HG03196 (cell line): ENCODE data around the gene OR2S2.
"Not testable (repeated sequence)": the region's sequence is repeated elsewhere in the genome, so short reads cannot be mapped to it uniquely, and the experiment has no call there.

Source experiments
- ATAC-seq: cut with Tn5 transposase; IDR thresholded peaks from one replicate; pipeline ENCODE4 v1.9.1; 2021; ENCODE audit not compliant: unreplicated experiment

The OR2S2 gene

DNA sequence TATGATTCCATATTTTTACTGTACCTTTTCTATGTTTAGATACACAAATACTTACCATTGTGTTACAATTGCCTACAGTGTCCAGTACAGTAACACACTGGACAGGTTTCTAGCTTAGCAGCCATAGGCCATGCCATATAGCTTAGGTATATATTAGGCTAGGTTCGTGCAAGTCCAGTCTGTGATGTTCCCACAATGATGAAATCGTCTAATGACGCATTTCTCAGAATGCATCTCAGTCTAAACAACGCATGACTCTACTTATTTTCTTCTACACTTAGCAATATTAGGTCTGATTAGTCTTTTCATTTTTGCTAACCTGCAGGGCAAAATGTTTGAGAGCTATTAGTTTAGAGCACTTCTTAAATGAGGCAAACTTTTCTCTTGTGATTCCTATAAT lies 22.7 kb downstream of the OR2S2 start:
- ATAC-seq: no peak

DNA sequence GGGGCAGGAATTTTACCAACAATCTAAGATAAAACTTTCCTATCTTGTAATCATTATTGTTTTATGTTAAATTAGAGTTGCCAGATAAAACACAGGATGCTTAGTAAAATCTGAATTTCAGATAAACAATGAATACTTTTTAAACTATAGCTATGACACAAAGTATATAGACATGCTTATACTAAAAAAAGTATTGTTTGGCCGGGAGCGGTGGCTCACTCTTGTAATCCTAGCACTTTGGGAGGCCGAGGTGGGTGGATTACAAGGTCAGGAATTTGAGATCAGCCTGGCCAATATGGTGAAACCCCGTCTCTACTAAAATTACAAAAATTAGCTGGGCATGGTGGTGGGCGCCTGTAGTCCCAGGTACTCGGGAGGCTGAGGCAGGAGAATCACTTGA lies 23.9 kb downstream of the OR2S2 start:
- ATAC-seq: not testable (repeated sequence)

DNA sequence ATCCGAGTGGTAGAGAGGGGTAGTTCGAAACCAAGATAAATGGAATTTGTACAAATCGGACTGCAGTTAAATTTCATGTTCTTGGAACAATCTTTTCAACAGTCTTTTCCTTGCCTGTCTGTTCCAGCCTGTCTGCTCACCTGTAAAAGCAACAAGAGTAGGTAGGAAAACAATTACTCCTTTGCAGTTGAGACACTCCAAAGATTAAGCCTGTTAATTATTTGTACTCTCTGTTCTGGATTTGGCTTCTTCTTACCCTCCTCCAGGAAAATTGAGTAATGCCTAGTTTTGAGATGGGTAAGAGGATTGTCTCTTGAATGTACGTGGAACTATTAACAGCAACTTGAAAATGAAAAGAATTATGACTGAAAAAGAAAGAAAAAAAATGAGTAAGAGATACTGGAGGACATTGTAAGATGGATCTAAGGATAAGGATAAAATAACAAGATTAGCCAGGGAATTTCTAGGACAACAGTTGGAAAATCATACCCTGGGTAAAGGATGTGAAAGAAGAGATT lies 24.3 kb downstream of the OR2S2 start:
- no peak for ATAC-seq

DNA sequence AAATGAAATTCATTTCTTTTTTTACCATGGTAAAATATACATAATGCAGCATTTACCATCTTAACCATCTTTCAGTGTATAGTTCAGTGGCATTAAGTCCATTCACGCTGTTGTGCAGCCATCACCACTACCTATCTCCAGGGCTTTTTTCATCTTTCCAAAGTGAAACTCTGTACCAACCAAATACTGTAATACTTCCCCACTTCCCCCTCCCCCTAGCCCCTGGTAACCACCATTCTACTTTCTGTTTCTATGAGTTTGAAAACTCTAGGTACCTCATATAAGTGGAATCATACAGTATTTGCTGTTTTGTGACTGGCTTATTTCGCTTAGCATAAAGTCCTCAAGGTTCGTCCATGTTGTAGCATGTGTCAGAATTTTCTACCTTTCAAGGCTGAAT lies 25.2 kb downstream of the OR2S2 start:
- ATAC-seq: no peak

DNA sequence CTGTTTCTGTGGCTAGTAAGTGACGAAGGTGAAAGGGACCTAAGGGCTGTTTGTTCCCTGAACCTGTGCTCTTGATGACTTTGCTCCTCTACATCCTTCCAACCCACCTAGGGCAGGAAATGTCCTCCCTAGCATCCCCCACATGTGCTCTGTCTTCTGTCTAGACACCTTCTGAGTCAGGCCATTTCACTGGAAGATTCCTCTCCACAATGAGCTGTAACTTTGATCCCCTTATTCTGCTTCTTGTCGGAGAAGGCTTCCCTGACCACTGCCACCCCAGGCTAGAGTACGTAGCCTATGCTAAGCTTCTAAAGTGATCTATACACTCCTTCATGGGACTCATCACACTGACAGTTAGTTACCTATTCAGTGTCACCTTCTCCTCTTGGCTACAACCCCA lies 27.0 kb downstream of the OR2S2 start:
- no peak for ATAC-seq

DNA sequence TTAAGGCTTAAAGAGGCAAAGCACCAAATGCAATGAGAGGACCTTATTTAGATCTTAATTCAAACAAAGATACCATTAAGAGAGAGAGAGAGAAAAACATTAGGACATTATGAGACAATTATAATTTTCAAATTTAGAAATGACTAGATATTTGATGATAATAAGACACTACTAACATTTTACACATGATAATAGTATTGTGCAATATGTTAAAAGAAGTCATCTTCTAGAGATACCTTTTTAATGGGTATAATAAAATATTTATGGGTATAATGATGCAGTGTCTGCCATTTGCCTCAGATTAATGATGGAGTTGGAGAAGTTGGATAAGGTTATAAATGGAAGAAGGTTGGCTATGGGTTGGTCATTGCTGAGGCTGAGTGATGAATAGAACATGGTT lies 27.4 kb downstream of the OR2S2 start:
- no peak for ATAC-seq

DNA sequence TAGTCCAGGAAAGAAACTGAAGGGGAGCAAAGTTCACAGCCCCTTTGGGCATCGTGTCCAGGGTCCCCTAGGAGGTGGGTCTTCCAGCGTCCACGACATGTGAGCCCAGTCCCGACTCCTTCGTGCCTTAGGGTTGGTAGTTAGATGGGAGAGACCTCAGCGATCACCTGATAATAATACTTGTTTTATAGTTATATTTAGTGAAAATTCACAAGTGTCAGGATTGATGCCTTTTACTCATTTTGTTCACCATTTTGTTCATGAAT lies 28.6 kb downstream of the OR2S2 start:
- ATAC-seq: no peak

DNA sequence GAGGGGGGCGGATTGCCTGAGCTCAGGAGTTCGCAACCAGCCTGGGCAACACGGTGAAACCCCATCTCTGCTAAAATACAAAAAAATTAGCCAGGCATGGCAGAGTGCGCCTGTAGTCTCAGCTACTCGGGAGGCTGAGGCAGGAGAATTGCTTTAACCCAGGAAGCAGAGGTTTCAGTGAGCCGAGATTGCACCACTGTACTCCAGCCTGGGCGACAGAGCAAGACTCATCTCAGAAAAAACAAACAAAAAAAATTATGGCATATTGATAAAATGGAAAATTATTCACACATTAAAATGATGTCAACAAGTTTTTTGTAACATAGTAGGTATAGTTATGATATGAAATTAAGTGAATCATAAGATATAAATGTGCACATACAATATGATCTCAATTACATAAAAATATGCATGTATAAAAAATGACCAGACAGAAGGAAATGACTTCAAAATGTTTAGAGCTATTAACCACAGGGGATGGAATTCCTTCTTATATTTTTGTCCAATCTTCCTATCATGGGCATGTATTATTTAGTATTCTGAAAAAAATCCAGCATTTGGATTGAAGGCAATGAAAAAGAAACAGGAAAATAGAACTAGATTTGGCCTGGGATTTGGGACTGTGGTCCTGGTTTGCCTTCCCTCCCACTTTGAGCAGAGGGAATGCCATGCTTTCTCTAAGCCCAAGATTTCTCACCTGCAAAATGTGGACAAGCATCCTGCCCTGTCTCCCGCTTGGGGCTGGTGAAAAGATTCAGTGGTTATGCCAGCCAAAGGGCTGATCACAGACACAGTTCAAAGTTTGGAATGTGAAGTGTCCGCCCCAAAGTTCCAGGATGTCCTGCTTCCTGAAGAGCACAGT lies 29.1 kb downstream of the OR2S2 start:
- ATAC-seq: no peak

DNA sequence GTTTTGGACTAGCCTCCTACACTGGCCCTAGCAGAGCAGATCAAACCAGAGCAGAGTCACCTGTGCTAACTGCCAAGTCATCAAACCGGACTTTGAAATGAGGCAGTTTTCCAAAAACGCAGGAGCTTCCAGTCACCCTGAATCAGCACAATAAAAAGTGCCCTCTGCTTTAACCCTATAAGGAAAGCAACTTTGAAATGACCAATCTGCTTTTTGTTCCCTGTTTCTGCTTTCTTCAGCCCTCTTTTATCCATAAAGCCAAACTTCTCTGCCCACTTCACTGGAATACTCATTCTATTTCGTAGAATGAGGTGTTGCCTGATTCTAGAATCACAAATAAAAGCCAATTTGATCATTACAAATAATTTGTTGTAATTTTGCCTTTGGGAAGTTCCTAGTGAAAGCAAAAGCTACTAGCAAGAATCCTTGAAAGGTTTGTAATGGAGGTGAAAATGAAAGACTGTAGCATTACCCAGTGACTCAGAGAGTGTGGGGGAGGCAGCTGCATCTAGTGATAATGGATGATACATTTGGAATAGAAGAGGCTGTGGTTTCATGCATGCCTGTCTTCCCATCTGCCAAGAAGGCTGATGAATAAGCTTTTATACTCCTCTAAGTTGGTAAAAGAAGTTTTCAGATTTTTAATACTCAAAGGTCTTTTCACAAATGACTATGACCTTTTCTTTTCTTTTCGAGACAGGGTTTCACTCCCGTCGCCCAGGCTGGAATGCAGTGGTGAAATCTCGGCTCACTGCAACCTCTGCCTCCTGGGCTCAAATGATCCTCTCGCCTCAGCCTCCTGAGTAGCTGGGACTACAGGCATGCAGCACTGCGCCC lies 33.8 kb downstream of the OR2S2 start:
- ATAC-seq: no peak

DNA sequence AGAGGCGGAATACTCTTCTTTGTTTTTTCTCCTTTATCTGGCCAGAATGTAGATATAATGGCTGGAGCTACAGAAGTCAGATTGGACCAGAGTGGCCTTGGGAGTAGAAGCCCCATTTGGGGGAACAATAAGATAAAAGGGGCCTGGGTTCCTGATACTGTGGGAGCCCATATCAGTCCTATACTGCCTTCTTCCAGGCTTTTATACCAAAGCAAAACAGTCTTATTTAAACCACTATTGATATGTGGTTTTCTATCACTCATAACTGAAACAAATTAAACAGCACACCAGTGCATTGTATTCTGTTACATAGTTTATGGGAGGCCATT lies 34.4 kb downstream of the OR2S2 start:
- ATAC-seq: no peak

DNA sequence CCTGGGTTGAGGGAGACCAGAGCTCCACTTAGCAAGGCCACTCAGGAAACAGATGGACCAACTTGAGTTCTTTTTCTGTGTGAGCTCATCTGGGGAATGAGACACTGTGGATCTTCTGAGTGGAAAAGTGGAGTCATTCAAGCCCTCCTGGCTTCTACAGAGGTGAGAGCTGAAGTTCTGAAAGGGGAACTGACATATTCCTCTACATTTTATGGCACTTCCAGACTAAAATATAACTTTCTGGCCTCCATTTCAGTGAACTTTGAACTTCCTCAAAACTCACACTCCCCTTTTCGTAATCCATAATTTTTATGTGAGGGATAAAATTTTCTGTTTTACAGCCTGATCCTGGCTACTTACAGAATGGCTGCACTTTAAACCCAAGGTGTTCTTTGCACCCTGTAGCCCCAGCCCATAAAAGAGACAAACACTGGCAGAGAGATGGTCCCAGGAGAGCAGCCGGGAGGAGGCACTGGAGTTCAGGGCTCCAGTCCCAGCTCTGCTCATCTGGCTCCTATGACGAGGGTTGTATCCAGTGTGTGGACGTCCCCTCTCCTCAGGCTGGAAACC lies 37.8 kb downstream of the OR2S2 start:
- no peak for ATAC-seq

DNA sequence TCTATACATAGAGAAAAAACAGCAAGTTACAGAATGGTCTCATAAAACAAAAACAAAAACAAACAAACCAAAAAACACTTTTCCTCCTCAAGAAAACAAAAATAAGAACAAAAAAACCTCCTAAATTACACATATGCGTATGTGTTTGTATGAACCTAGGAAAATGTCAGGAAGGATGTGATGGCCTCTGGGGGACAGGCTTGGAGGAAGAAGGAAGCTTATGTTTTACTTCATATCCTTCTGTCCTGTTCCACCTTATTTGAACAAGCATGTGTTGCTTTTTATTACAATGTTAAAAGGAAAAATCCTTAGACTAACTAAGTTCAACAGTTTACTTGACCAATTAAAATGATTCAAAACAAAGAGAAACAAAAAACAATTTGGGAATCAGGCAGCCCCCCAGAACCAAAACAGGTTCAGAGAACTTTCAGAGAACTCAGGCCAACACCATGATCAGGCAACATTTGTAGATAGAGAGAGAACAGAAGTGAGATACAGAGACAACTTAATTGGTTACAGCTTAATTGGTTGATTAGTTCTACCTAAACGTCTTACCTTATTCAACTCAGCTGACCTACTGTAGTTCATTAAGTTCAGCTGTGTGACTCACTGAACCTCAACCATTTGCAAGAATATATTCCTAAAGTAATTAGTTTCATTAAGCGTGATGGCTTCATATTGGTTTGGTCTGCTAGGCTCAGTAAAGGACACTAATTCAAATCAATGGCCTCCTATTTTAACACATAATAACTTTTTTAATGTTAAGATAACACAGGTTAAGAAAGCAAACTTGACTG lies 38.5 kb downstream of the OR2S2 start:
- no peak for ATAC-seq

DNA sequence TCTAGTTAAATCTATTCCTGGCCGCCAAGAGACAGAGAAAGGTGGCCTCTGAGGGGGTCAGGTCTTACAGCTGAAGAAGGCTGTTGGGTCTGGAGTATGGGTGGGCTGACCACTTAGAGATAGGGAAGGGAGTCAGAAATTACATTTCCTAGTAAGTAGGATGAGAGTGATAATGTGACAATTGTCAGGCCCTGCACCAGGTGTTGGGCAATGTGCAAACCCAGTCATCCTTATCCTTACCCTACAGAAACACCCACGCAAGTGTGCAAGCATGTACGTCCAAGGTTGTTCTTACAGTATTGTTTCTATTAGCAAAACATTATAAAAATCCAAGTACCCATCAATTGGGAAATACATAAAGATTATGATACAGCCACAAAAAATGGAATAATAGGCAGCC lies 39.2 kb downstream of the OR2S2 start:
- no peak for ATAC-seq

DNA sequence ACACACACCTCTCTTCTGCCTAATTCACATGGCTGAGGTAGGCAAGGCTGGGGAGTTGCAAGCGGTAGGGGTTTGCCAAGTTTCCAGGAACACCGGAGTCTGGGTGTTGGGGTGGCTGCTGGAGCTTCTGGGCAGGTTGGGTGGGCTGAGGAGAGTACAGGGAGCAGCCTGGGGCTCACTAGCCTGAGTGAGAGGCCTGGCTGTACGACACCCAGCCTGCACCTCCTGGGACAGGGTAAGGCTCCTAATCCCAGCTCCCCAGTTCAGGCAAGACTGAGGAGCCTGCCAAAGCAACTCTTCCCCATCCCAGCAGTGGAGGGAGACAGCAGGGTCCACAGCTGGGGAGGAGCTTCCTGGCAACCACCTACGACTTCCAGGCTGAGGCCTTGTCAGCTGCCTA lies 40.7 kb downstream of the OR2S2 start:
- ATAC-seq: no peak

DNA sequence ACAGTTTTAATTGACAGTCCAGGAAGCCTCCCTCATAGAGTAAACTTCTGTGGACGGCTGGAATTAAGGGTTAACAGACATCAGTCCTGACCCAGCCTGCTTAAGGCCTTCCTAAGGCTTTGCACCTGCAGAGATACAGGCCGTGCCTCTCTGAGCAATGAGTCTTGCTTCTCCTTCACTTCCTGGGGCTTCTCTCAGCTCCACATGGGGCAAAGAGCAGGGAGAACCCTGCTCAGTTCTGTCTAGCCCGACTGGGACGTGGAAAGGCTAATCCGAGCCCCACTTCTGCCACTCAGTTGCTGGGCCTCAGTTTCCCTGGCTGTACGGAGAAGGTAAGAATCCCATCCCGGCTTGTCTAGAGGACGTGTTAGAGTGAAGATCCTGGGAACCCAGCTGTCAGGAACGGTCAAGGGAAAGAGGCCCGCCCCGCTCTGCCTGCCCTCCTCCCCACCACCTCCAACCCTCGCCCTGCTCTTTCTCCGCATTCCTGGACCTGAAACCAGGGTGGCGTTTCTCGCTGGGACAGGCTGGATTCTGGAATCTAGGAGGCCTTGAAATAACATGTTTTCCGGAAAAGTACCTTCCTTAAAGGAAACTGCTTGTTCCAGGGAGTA lies 42.2 kb downstream of the OR2S2 start:
- ATAC-seq: no peak

DNA sequence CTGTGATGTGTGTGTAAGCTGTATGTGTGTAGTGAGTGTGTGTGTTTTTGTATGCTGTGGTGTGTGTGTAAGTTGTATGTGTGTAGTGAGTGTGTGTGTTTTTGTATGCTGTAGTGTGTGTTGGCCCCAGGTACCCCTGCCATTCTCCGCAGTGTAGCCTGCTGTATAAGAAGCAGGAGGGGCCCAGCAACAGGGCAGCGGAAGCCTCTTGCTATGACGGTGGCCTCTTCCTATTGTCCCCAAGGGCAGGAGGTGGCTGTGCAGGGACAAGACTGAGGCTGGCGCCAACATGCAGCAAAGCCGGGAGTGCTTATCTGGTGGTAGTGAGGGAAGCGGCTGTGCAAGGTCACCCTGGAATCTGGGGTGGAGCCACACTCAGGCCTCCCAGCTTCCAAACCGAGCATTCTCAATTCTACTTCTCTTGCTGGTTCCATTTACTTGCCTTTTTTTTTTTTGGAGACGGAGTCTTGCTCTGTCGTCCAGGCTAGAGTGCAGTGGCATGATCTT lies 43.6 kb downstream of the OR2S2 start:
- ATAC-seq: no peak

DNA sequence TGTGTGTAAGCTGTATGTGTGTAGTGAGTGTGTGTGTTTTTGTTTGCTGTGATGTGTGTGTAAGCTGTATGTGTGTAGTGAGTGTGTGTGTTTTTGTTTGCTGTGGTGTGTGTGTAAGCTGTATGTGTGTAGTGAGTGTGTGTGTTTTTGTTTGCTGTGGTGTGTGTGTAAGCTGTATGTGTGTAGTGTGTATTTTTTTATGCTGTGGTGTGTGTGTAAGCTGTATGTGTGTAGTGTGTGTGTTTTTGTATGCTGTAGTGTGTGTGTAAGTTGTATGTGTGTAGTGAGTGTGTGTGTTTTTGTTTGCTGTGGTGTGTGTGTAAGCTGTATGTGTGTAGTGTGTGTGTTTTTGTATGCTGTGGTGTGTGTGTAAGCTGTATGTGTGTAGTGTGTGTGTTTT lies 44.5 kb downstream of the OR2S2 start:
- not testable (repeated sequence) for ATAC-seq

DNA sequence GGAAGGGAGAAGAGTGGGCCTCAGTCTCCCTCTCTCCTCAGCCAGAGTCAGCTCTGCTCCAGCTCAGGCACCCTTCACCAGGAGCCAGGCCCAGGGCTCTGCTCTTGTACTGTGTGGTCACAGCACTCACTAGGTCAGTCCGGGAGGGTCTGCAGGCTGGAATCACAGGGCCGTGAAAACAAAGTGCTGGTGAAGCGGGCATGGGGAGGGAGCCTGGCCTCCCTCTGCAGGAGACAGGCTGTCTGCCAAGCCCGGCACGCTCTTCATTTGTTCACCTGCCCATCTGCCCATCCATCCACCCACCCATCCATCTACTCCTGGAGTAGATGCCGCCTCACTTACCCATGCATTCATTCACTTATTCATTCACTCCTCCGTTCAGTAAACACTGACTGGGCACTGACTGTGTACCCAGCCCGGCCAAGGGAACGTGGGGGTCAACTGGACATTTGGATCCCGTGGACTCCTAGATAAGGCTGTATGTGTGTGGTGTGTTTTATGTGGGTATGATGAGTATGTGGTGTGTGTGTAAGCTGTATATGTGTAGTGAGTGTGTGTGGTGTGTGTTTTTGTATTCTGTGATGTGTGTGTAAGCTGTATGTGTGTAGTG lies 45.1 kb downstream of the OR2S2 start:
- no peak for ATAC-seq

DNA sequence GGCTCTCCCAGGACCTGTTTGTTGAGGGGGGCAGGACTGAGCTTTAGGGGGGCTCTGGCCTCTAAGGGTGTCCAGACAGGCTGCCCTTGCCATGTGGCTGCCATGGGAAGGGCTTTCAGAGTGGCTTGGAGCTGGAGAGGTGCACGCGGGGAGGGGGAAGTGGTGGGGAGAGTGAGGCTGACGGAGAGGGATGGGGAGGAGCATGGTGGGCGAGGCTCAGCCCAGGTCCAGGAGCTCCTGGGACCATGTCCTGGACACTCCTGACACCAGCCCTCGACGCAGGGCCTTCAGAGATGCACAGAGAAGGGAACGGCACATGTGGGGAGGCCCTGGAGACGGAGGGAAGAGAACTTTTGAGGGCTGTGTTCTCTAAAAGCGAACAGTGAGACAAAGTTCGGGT lies 46.3 kb downstream of the OR2S2 start:
- ATAC-seq: no peak

DNA sequence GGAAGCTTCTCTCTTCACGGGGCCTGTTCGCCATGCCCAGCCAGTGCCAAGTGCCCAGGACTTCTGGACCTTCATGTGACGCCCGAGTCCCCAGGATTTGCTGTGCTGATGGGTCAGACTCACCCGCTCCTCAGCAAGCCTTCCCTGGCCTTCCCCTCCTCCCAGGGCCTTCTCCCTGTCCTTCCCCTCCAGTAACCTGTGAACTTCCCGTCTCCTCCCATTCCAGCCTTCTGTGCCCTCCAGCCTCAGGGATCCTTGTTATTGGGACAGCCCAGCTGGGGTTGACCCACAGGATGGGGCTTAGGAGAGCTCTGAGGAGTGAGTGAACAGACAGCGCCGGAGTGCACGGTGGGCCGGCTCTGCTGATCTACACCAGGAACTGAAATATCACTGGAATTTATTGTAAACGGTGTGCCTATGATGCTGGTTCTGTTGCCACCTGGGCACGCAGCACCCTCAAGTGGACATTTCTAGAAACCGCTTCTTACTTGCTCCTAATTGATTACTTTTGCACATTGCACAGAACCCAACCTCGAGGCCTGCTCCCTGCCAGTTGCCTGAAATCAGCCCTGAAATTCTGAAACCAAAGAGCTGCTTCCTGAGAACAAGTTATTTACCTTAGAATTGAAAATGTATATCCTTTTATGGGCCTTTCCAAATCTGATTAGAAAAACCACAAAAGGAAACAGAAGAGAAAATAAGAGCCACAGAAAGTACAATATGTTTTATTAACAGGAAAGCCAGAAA lies 47.2 kb downstream of the OR2S2 start:
- ATAC-seq: no peak
